Ovary (tissue), 9 donors: ENCODE data around the gene KRT7. TPM values are rescaled to one million over a fixed set of nuclear protein-coding genes. Genes with fewer than 3 reads are reported as not detected.
"Not testable (repeated sequence)": the region's sequence is repeated elsewhere in the genome, so short reads cannot be mapped to it uniquely, and the experiment has no call there.

Experiments used
- DNase-seq, 5 donors: peaks; one replicate each; pipeline ENCODE4 v3.0.0-alpha.2; 2019 to 2020
- H3K27ac ChIP-seq, 2 donors: fragments of 200-600 bp; one replicate each; pipeline versions ENCODE4 v1.5.1 to v1.8.0; 2019 to 2022
- H3K27me3 ChIP-seq: fragments of 200-600 bp; one replicate; pipeline ENCODE4 v1.8.0; 2022
- H3K36me3 ChIP-seq: fragments of 200-600 bp; sonication (generic); one replicate; pipeline ENCODE4 v1.5.1; 2019
- H3K4me1 ChIP-seq: one replicate; pipeline ENCODE4 v1.8.1; 2013; ENCODE audit warnings: mild to moderate bottlenecking, moderate library complexity; ENCODE audit not compliant: insufficient read depth
- H3K4me3 ChIP-seq: fragments of 200-600 bp; sonication (generic); one replicate; pipeline ENCODE4 v1.5.1; 2017
- H3K9me3 ChIP-seq, 2 donors: fragments of 200-600 bp in 1 of 2; sonication (generic) in 1 of 2; one replicate each; pipeline versions ENCODE4 v1.5.1 to v1.8.1; 2013 to 2019; ENCODE audit warnings: mild to moderate bottlenecking in 1 of 2, moderate library complexity in 1 of 2
- CTCF ChIP-seq, 3 donors: fragments of 450-650 bp in 2 of 3; fragments of 200-600 bp in 1 of 3; IDR thresholded peaks; one replicate each; pipeline versions ENCODE4 v1.5.1 to v1.8.0; 2016 to 2022; ENCODE audit warnings: antibody characterized with exemption in 3 of 3, mild to moderate bottlenecking in 1 of 3
- EP300 ChIP-seq: sonication (generic); formaldehyde crosslinking; IDR thresholded peaks from one replicate; pipeline ENCODE4 v1.6.1; 2017; ENCODE audit warnings: antibody characterized with exemption
- POLR2A ChIP-seq: fragments of 450-650 bp; IDR thresholded peaks from one replicate; pipeline ENCODE4 v1.6.1; 2017; ENCODE audit warnings: antibody characterized with exemption, mild to moderate bottlenecking, moderate library complexity
- WGBS, 3 donors: extraction: QIAGEN DNeasy Blood & Tissue Kit in 1 of 3; methylation state at CpG; one replicate each; pipeline versions ENCODE4 v1.1.5 to v1.1.7; 2013 to 2017; 5-methylcytosine and 5-hydroxymethylcytosine counted together
- intact Hi-C, 4 donors: fragments of 100-400 bp; cut with DNase I; formaldehyde crosslinking; loops; one replicate each; pipeline versions ENCODE4 v1.11.0 to v1.15.1; 2022 to 2023
- polyA plus RNA-seq, 2 donors: library from polyadenylated mRNA; stranded (reverse); fragments of 200-250 nt in 1 of 2; fragments of 350-450 nt in 1 of 2; fragmentation: Illumina TruSeq in 1 of 2; extraction: RNeasy Lipid Tissue Mini Kit (QIAGEN cat#74804) in 1 of 2; gene quantifications; one replicate each; pipeline ENCODE4 v1.2.3, GENCODE V29; 2013 to 2014
- total RNA-seq, 7 donors: library from RNA; depleted of rRNA in 2 of 7; stranded (reverse); fragments of >200 nt in 2 of 7; fragmentation: NEBNext Ultra II Directional in 3 of 7; extraction: Animal tissue kit (Norgen Biotek cat#: 25700) in 3 of 7; gene quantifications; one replicate each; pipeline versions ENCODE4 v1.1.0 to v1.2.4, GENCODE V29; 2016 to 2023
- donor health status: DM: no; HTN: no; CAD: no; lungs with moderate emphysema.
- donor health status: DM: no; HTN: no; CAD: no.
- donor health status: Bipolar disorder and iron deficiency.
- donor health status: DM: yes; HTN: yes; CAD: no.
- donor health status: DM: no; HTN: no; CAD: no.
- donor health status: DM: yes; HTN: yes; CAD: no.

The KRT7 gene
- total and polyA plus RNA-seq, 9 donors, result 0.37 to 379 (median 22.7) TPM; not detected in 1

- H3K27ac ChIP-seq, result no peak overlapping the region
- no peak overlapping the region for H3K4me3 ChIP-seq
- H3K9me3 ChIP-seq, result no peaks in the 10 kb centered on the region
- no peaks in the 10 kb centered on the region for H3K27me3 ChIP-seq
- no peaks in the 10 kb centered on the region for H3K36me3 ChIP-seq
- 86 to 98% (median 92%) methylated on average over 2 of the region's 2 CpGs for WGBS, 3 donors
- DNase-seq, result no peak
- TF ChIP-seq EP300 (no peak), POLR2A (no peak), CTCF (IDR thresholded peaks at IDR 0.05) (no peak)
- intact Hi-C loops, result no loop called here
- no peaks in the 10 kb centered on the region for H3K4me1 ChIP-seq
Measured at GRCh38 chr12:52285172-52285745, 52.2 kb downstream of the KRT7 start.

DNA sequence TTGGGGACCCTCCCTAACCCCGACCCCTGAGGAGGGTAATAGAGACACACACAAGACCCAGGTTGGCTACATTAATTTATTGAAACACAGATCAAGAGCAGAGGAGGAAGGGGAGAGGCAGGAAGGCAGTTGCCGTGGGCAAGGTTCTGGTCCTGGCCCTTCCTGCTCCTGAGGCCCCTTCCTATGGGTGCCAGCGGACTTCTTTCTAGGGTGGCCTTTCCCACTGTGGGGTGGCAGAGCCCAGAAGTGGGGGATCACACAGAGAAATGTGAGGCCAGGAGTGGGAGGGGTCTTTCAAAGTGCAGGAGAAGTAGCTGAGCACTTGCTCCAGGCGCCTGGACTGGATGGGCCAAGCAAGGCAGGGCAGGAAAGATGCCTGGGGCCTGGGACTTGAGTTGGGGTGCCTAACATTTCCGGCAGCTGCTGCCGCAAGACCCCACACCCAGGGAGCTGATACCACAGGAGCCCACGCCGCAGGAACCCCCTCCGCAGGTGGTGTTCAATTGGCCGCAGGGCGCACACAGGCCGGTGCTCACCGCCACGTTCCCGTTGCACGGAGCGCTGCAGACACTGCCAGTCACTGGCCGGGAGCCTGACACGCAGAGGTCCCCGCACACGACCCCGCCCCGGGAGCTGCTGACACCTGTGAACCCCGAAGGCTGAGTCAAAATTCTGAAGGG is 52.9 kb downstream of the KRT7 start:
- 87 to 90% (median 87%) methylated on average over 24 of the region's 24 CpGs for WGBS, 3 donors
- H3K36me3 ChIP-seq, result no peaks in the 10 kb centered on the region
- H3K4me3 ChIP-seq, result no peak overlapping the region
- TF ChIP-seq EP300, result no peak
- no peak for TF ChIP-seq CTCF (IDR thresholded peaks at IDR 0.05)
- TF ChIP-seq POLR2A, result no peak
- intact Hi-C loops, result no loop called here
- H3K27ac ChIP-seq, result no peak overlapping the region
- no peak for DNase-seq
- H3K4me1 ChIP-seq, result no peaks in the 10 kb centered on the region
- H3K9me3 ChIP-seq, result no peaks in the 10 kb centered on the region
- no peaks in the 10 kb centered on the region for H3K27me3 ChIP-seq

DNA sequence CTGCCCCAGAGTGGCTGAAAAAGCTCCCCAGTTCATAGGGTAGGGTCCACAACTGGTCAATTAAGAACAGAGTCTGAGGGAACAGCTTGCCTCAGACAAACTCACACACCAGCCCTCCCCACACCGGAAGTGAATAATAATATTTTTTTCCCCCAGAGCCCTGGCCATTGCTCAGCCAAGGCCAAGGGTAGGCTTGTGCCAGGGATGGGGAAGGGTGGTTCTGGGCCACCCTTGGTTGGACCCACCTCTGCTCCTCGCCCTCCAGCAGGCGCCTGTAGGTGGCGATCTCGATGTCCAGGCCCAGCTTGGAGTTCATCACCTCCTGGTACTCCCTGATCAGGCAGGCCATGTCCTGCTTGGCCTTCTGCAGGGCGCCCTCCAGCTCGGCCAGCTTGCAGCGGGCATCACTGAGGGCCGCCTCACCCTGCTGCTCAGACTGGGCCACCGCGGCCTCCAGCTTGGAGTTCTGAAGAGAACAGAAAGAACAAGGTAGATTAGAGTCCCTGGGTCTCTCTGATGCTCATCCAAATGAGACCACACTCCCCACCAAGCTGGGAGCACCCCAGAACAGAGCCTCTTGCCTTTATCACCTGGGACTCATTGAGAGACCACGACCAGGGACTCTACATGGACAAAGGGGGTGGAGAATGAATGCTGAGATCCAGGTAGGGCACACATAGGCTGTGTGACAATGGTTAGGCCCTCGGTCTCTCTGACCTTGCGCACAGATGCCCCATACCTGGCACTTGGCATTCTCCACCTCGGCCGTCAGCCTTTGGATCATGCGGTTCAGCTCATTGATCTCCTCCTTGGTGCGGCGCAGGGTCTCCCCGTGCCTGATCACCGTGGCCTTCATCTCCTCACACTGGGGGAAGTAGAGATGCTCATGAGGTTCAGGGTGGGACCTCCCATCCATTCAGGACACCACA is 54.1 kb downstream of the KRT7 start:
- H3K4me1 ChIP-seq, H3K36me3 ChIP-seq, H3K27ac ChIP-seq, H3K9me3 ChIP-seq, H3K4me3 ChIP-seq, H3K27me3 ChIP-seq, intact Hi-C loops, DNase-seq: not testable (repeated sequence)
- WGBS, 3 donors, result 80 to 92% (median 81%) methylated on average over 21 of the region's 21 CpGs

DNA sequence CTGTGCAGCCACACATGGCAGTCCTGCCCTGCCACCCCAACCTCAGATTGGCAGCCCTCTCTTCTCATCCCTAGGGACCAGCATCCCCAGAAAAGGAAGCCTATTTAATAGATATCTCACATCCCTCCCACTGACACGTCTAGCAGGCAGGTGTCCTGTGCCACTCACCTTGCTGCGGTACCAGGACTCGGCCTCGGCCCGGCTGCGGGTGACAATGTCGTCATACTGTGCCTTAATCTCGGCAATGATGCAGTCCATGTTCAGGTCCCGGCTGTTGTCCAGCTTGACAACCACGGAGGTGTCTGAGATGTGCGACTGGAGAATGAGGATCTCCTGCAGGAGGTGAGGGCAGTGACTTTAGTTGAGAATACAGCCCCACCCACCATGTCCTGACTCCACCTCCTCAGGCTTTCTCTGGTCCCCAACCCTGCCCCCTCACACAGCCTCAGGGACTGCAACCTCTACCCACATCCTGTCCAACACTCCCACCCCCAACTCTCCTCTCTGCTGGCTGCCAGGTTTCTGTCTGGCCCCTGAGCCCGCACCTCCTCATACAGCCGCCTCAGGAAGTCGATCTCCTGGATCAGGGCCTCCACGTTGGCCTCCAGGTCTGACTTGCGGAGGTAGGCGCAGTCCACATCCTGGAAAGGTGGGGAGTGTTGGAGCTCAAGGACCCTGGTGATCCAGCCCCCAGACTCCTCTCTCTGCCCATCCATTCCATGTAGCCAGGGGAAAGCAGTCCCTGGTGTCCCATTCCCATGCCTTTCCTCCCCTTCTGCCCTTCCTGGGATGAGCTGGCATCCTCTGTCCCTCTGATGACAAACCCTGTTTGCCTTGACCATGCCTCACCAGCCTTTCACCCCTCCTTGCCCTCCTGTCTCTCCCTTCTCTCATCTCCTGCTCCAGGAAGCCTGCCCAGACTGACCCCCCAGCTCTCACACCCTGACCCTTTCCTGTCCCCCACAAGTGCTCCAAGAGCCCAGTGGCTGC is 55.1 kb downstream of the KRT7 start:
- intact Hi-C loops, H3K9me3 ChIP-seq, H3K27me3 ChIP-seq, H3K27ac ChIP-seq, DNase-seq, H3K4me1 ChIP-seq, H3K36me3 ChIP-seq, H3K4me3 ChIP-seq: not testable (repeated sequence)
- 75 to 84% (median 81%) methylated on average over 17 of the region's 17 CpGs for WGBS, 3 donors

DNA sequence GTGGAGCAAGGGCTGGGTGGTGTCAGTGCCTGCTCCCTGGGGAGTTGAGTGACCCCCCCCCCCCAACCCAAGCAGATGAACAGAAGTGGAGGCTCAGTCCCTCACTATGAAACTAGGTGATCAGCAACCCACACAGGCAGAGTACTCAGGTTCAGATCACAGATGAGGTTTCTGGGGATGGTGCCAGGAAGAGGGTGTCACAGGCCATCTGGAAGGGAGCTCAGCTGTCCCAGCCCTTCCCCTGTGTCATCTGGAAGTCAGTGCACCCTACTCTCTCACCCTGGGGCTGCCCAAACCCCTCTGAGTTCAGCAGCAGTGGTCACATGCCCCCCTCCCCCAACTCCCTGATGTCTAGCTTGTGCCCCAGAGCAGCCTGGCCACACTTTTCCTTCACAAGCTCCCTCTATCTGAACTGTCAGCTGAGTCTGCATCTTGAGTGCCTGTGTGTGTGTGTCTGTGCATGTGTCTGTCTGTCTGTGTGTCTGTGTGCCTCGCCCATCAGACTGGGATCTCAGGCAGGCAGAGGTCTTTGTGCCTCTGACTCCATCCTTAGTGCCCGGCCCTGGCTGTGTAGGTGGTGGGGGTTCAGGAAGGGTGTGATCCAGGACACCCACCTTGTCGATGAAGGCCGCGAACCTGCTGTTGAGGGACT is 57.6 kb downstream of the KRT7 start:
- H3K9me3 ChIP-seq, H3K4me3 ChIP-seq, H3K27me3 ChIP-seq, DNase-seq, H3K27ac ChIP-seq, intact Hi-C loops, H3K4me1 ChIP-seq, H3K36me3 ChIP-seq: not testable (repeated sequence)
- WGBS, 3 donors, result no CpG with 5 or more reads among the region's 5 CpGs
